ENCODE measurements around the gene CRADD. TPM values are rescaled to one million over a fixed set of nuclear protein-coding genes. Genes with fewer than 3 reads are reported as not detected.
"Not testable (repeated sequence)": the region's sequence is repeated elsewhere in the genome, so short reads cannot be mapped to it uniquely, and the experiment has no call there.

Gene CRADD
- total RNA-seq, 1 experiment from 2014 or later = 9.6 TPM

DNA sequence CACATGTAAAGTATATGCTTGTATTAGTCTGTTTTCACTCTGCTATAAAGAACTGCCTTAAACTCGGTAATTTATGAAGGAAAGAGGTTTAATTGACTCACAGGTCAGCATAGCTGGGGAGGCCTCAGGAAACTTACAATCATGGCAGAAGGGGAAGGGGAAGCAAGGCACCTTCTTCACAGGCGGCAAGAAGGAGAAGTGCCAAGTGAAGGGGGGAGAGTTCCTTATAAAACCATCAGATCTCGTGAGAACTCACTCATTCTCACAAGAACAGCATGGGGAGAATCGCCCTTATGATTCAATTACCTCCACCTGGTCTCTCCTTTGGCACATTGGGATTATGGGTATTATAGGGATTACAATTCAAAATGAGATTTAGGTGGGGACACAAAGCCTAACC, 241.7 kb downstream of the CRADD start:
- Histone ChIP-seq H3K27me3 (ENCODE audit: control insufficient read depth, insufficient read depth, low read length) (no peaks in the 10 kb centered on the region), H3K4me3 (ENCODE audit: insufficient read depth, low read depth, low read length) (no peak overlapping the region), H3K36me3 (replicated peaks; ENCODE audit: control insufficient read depth, insufficient read depth, low read length) (no peaks in the 10 kb centered on the region)
- DNase-seq = no peak

DNA sequence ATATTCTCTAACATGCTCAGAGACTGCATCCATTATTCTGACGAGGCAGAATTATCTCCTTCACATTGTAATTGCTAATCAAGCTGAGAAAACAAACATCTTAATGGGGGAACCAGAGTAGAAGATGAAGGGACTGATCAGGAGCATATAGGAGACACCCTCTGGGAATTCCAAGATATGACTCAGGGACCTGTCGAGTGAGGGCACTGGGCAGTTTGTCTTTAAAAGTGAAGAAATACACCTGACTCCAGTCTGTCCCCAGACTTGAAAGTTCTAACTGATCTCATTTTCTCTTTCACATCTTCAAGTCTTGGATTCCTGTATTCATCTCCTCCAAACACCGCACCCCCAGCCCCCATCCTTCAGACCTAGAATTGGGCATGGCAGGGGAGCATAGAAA, 244.3 kb downstream of the CRADD start:
- DNase-seq = no peak
- Histone ChIP-seq H3K27me3 (ENCODE audit: control insufficient read depth, insufficient read depth, low read length) (no peaks in the 10 kb centered on the region), H3K4me3 (ENCODE audit: insufficient read depth, low read depth, low read length) (no peak overlapping the region), H3K36me3 (replicated peaks; ENCODE audit: control insufficient read depth, insufficient read depth, low read length) (no peaks in the 10 kb centered on the region)

DNA sequence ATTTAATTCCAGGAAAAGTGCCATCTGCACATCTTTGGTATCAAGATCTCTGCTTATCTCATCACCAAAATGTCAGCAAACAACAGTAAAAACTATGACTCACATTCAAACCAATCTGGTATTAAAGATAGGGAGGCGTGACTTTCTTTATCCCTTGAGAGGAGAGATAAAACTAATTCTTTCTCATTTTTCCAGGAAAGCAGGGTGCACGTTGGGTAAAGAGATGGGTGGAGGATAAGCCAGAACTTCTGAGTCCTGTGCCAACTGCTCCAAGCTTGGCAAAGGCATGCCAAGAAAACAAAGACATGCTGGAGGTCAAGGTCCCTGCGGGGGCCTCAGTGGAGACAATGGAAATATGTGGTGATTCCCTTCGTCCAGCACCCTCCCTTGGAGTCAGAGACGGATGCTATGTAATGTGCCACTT, 245.4 kb downstream of the CRADD start:
- DNase-seq = no peak
- Histone ChIP-seq H3K4me3 (ENCODE audit: insufficient read depth, low read depth, low read length) (no peak overlapping the region), H3K27me3 (ENCODE audit: control insufficient read depth, insufficient read depth, low read length) (no peaks in the 10 kb centered on the region), H3K36me3 (replicated peaks; ENCODE audit: control insufficient read depth, insufficient read depth, low read length) (no peaks in the 10 kb centered on the region)

GRCh38 chr12:93924367-93924766, 247.2 kb downstream of the CRADD start:
- no peaks in the 10 kb centered on the region for H3K36me3 ChIP-seq (replicated peaks; ENCODE audit: control insufficient read depth, insufficient read depth, low read length)
- no peak for DNase-seq
- no peaks in the 10 kb centered on the region for H3K27me3 ChIP-seq (ENCODE audit: control insufficient read depth, insufficient read depth, low read length)
- no peak overlapping the region for H3K4me3 ChIP-seq (ENCODE audit: insufficient read depth, low read depth, low read length)

DNA sequence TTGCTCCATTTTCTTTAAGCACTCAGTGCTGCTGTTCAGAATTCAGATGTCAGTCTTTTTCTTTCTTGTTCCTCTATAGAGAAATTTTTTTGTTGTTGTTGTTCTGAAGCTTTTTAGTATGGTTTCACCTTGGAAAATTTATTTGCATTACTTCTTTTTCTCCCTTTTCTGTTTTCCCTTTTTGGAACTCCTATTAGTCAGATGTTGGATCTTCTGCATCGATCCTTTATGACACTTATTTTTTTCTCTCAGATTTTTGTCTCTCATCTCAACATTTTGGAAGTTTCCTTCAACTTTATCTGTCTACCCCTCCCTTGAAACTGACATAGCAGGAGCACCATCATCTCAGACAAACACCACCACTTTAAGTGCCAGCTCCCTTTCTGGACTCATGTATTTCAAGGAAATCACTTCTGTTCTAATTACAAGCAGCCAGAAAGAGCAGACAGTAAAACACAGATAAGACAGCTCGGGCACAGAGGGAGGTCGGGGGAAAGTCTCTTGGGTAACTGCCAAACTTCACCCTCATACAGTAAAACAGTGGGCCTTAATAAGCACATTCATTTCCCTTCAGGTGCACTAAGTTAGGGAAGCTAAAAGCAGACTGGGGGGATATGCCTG, 248.5 kb downstream of the CRADD start:
- Histone ChIP-seq H3K36me3 (replicated peaks; ENCODE audit: control insufficient read depth, insufficient read depth, low read length) (no peaks in the 10 kb centered on the region), H3K4me3 (ENCODE audit: insufficient read depth, low read depth, low read length) (no peak overlapping the region), H3K27me3 (ENCODE audit: control insufficient read depth, insufficient read depth, low read length) (no peaks in the 10 kb centered on the region)
- DNase-seq = no peak

DNA sequence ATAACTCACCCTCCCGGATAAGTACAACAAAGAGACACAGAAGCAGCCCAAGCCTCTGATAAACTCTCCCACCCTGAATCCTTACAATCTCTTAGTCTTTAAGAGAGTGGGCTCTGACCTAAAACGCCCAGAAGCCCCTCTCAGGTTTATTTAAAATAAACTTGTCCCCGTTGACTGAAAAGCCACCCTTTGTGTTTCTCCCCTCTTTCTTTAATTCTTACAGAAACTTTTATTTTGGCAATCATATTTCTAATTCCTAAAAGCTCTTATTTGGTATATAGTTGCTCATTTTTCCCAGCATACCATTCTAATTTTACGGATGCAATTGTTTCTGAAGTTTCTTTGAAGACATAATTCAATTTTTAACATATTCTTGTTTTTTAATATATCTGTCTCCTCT, 249.1 kb downstream of the CRADD start:
- Histone ChIP-seq H3K4me3 (ENCODE audit: insufficient read depth, low read depth, low read length) (no peak overlapping the region), H3K36me3 (replicated peaks; ENCODE audit: control insufficient read depth, insufficient read depth, low read length) (no peaks in the 10 kb centered on the region), H3K27me3 (ENCODE audit: control insufficient read depth, insufficient read depth, low read length) (no peaks in the 10 kb centered on the region)
- DNase-seq = no peak

DNA sequence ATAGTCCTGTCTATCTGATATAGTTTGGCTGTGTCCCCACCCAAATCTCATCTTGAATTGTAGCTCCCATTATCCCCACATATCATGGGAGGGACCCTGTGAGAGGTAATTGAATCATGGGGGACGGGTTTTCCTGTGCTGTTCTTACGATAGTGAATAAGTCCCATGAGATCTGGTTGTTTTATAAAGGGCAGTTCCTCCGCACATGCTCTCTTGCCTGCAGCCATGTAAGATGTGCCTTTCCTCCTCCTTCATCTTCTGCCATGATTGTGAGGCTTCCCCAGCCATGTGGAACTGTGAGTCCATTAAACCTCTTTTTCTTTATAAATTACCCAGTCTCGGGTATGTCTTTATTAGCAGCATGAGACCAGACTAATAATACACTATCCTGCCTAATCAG, 251.9 kb downstream of the CRADD start:
- H3K4me3 ChIP-seq (ENCODE audit: insufficient read depth, low read depth, low read length); DNase-seq; H3K36me3 ChIP-seq (replicated peaks; ENCODE audit: control insufficient read depth, insufficient read depth, low read length); H3K27me3 ChIP-seq (ENCODE audit: control insufficient read depth, insufficient read depth, low read length): not testable (repeated sequence)

DNA sequence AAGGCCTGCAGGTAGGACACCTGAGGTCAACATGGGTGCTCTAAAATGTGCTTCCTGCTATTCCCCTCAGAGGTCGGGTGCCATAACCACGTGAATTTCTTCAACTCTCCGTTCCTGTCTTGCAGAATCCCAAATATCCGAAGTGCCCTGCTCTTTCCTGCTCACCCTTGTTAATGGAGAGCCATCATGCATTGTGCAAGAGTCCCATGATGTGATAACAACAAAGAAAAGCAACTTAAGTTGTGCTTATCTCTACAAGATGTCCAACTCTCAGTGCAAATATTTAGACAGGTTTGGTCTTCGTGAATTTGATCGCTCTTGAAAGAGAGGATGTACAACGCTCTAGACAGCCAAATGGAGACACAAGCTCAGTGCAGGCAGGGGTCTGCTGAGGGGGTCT, 260.6 kb downstream of the CRADD start:
- H3K4me3 ChIP-seq (ENCODE audit: insufficient read depth, low read depth, low read length) = no peak overlapping the region
- H3K27me3 ChIP-seq (ENCODE audit: control insufficient read depth, insufficient read depth, low read length) = no peaks in the 10 kb centered on the region
- no peak for DNase-seq
- no peaks in the 10 kb centered on the region for H3K36me3 ChIP-seq (replicated peaks; ENCODE audit: control insufficient read depth, insufficient read depth, low read length)

DNA sequence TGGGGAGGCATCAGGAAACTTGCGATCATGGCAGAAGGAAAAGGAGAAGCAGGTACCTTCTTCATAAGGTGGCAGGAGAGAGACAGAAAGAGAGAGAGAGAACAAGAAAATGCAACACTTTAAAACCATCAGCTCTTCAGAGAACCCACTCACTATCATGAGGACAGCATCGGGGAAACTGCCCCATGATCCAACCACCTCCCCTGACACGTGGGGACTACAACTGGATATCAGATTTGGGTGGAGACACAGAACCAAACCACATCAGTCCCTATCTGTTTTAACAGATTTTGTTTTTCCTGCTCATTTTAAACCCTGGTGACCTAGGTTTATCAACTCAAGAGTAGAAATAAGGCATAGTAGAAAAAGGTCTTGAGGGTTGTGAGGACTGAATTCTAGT, 261.1 kb downstream of the CRADD start:
- Histone ChIP-seq H3K36me3 (replicated peaks; ENCODE audit: control insufficient read depth, insufficient read depth, low read length) (no peaks in the 10 kb centered on the region), H3K4me3 (ENCODE audit: insufficient read depth, low read depth, low read length) (no peak overlapping the region), H3K27me3 (ENCODE audit: control insufficient read depth, insufficient read depth, low read length) (no peaks in the 10 kb centered on the region)
- no peak for DNase-seq

- no peak for DNase-seq
- H3K36me3 ChIP-seq (replicated peaks; ENCODE audit: control insufficient read depth, insufficient read depth, low read length) = no peaks in the 10 kb centered on the region
- no peak overlapping the region for H3K4me3 ChIP-seq (ENCODE audit: insufficient read depth, low read depth, low read length)
- no peaks in the 10 kb centered on the region for H3K27me3 ChIP-seq (ENCODE audit: control insufficient read depth, insufficient read depth, low read length)
Observed at GRCh38 chr12:93938931-93939330, 261.8 kb downstream of the CRADD start.

DNA sequence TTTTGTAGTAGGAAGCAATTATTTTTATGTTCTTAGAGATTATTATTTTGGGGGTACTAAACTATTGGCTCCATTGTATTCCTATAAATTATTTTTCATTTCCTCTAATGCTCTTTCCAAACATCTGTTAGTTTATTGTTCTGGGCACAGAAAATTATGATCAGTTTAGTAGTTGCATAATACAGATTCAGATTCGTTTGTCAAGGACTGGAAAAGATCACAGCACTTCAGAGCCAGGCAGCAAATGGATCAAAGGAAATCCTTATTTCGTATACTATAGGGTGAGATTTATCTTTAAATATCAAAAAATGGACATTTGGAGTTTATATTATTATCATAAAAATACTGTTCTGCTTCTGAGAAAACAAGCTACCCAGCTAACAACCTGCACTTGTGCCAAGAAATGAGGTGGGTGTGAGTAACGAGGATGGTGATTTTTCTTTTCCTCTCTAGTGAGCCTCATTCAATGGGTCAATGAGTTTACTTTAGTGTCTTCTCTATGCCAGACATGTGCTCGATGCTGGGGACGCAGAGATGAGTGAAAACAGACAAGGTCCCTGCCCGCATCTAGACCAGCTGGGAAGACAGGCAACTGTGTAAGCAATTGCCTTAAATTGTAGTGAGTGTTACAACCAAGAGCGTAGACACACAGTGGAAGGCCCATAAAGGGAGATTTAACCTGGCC, 262.6 kb downstream of the CRADD start:
- no peaks in the 10 kb centered on the region for H3K36me3 ChIP-seq (replicated peaks; ENCODE audit: control insufficient read depth, insufficient read depth, low read length)
- no peaks in the 10 kb centered on the region for H3K27me3 ChIP-seq (ENCODE audit: control insufficient read depth, insufficient read depth, low read length)
- no peak for DNase-seq

GRCh38 chr12:93943780-93944179, 266.6 kb downstream of the CRADD start:
- no peak overlapping the region for H3K4me3 ChIP-seq (ENCODE audit: insufficient read depth, low read depth, low read length)
- H3K27me3 ChIP-seq (ENCODE audit: control insufficient read depth, insufficient read depth, low read length) = no peaks in the 10 kb centered on the region
- H3K36me3 ChIP-seq (replicated peaks; ENCODE audit: control insufficient read depth, insufficient read depth, low read length) = no peaks in the 10 kb centered on the region
- DNase-seq = no peak

More for the DNA sequence above, 262.6 kb downstream of the CRADD start:
- no peak overlapping the region for H3K4me3 ChIP-seq (ENCODE audit: insufficient read depth, low read depth, low read length)

- DNase-seq = no peak
- H3K4me3 ChIP-seq (ENCODE audit: insufficient read depth, low read depth, low read length) = no peak overlapping the region
- no peaks in the 10 kb centered on the region for H3K36me3 ChIP-seq (replicated peaks; ENCODE audit: control insufficient read depth, insufficient read depth, low read length)
- no peaks in the 10 kb centered on the region for H3K27me3 ChIP-seq (ENCODE audit: control insufficient read depth, insufficient read depth, low read length)
Observed at GRCh38 chr12:93944201-93944600, 267.0 kb downstream of the CRADD start.
